Calu3 (cell line): ENCODE data around the gene WDR83. TPM values are rescaled to one million over a fixed set of nuclear protein-coding genes. Genes with fewer than 3 reads are reported as not detected.
A peak's percentile ranks its signal among the peaks of the same experiment; 100 is the strongest.

Experiments used
- BruUV-seq: library from RNA; stranded (reverse); fragments of 400-500 nt; replicated peaks from 2 replicates; lab custom pipeline; 2021; lab: Mats Ljungman, UMichigan
- CTCF ChIA-PET: fragments of 300-600 bp; sonication (Branson Sonifier 250); formaldehyde crosslinking; loops from one replicate; lab custom pipeline; 2022; ENCODE audit warnings: antibody characterized with exemption; lab: Charles Lee
- DNase-seq: peaks from one replicate; pipeline ENCODE4 v3.0.0; 2022
- H3K27ac Mint-ChIP-seq: one replicate; pipeline ENCODE4 v1.8.0; 2022; ENCODE audit warnings: mixed read lengths; ENCODE audit not compliant: unreplicated experiment
- H3K27me3 Mint-ChIP-seq: one replicate; pipeline ENCODE4 v1.8.0; 2022; ENCODE audit warnings: mixed read lengths; ENCODE audit not compliant: unreplicated experiment
- H3K36me3 Mint-ChIP-seq: one replicate; pipeline ENCODE4 v1.8.0; 2022; ENCODE audit warnings: mild to moderate bottlenecking, moderate library complexity, mixed read lengths; ENCODE audit not compliant: insufficient read depth, unreplicated experiment
- H3K4me1 Mint-ChIP-seq: one replicate; pipeline ENCODE4 v1.8.0; 2022; ENCODE audit warnings: mild to moderate bottlenecking, low read depth, mixed read lengths; ENCODE audit not compliant: unreplicated experiment
- H3K4me3 Mint-ChIP-seq: one replicate; pipeline ENCODE4 v1.8.0; 2022; ENCODE audit warnings: mild to moderate bottlenecking, low read depth, moderate library complexity, mixed read lengths; ENCODE audit not compliant: unreplicated experiment
- H3K9me3 Mint-ChIP-seq: one replicate; pipeline ENCODE4 v1.8.0; 2022; ENCODE audit warnings: low read depth, mixed read lengths; ENCODE audit not compliant: unreplicated experiment
- intact Hi-C: fragments of 100-400 bp; cut with micrococcal nuclease; formaldehyde crosslinking; loops from one replicate; pipeline ENCODE4 v1.10.0; 2022; ENCODE audit not compliant: unreplicated experiment
- total RNA-seq: library from RNA; stranded (reverse); gene quantifications from 2 replicates; pipeline ENCODE4 v1.2.3, GENCODE V29; 2022
- TF ChIP-seq, protein P1 (sequence below): fragments of 200-600 bp; IDR thresholded peaks from one replicate; pipeline ENCODE4 v1.8.0; 2022; ENCODE audit warnings: antibody characterized with exemption; ENCODE audit not compliant: unreplicated experiment

The WDR83 gene
- total RNA-seq, 1 experiment from 2014 or later: 10.1 TPM

DNA sequence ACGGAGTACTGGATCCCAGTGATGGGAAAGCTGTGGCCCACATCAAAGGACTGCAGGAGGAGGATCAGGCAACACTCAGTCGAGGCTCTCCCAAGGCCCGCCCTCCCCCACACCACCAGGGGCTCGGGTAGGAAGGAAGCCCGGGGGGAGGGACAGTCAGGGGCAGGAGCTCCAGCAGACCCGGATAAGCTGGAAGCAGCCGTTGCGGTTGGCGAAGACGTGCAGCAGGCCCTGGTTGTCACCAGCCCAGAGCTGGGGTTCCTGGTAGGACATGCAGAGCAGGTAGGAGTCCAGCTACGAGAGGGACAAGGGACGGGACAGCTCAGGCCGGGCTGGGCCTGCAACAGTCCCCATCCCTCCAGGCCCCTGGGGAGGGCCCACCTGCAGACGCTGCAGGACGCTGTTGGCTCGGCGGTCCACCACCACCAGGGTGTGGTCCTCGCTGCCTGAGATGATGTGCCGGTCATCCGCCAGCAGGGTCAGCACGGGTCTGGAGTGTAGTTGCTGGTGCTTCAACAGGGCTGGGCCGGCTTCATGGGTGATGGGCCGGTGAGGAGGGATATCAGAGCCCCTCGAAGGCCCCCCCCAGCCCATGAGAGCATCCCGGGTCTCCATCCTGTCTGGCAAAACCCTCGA, 23.1 kb downstream of the WDR83 start:
- Mint-ChIP-seq H3K27ac (no peak overlapping the region), H3K9me3 (no peaks in the 10 kb centered on the region), H3K4me1 (no peaks in the 10 kb centered on the region), H3K27me3 (no peaks in the 10 kb centered on the region), H3K4me3 (no peak overlapping the region), H3K36me3 (peaks cover 17% of the 10 kb centered on the region)
- no peak for DNase-seq
- intact Hi-C loops: no loop called here
- TF ChIP-seq, protein P1, sequence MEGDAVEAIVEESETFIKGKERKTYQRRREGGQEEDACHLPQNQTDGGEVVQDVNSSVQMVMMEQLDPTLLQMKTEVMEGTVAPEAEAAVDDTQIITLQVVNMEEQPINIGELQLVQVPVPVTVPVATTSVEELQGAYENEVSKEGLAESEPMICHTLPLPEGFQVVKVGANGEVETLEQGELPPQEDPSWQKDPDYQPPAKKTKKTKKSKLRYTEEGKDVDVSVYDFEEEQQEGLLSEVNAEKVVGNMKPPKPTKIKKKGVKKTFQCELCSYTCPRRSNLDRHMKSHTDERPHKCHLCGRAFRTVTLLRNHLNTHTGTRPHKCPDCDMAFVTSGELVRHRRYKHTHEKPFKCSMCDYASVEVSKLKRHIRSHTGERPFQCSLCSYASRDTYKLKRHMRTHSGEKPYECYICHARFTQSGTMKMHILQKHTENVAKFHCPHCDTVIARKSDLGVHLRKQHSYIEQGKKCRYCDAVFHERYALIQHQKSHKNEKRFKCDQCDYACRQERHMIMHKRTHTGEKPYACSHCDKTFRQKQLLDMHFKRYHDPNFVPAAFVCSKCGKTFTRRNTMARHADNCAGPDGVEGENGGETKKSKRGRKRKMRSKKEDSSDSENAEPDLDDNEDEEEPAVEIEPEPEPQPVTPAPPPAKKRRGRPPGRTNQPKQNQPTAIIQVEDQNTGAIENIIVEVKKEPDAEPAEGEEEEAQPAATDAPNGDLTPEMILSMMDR: no peak
- CTCF ChIA-PET: no interaction called here
- no TSS peak for BruUV-seq

DNA sequence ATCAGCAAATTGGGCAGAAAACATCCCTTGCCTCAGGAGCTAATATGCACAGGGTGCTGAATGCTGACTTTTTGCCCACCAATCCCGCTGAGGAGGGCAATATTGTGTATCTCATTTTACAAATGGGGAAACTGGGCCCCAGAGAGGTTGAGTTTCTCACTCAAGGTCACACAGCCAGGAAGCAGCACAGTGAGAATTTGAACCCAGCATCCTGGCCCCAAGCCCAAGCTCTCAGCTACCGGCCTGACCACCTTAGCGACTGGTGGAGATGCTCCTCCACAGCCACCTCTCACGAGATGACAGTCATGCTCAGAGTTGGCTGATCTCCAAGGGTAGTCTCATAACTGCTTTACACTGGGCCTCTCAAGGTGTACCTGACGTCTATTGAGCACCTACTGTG, 26.4 kb downstream of the WDR83 start:
- CTCF ChIA-PET: no interaction called here
- Mint-ChIP-seq H3K4me1 (no peaks in the 10 kb centered on the region), H3K36me3 (peaks cover 30% of the 10 kb centered on the region), H3K27ac (no peak overlapping the region), H3K9me3 (no peaks in the 10 kb centered on the region), H3K4me3 (no peak overlapping the region), H3K27me3 (no peaks in the 10 kb centered on the region)
- TSS peak; percentile 3 for BruUV-seq
- intact Hi-C loops: no loop called here
- DNase-seq: no peak
- TF ChIP-seq, protein P1: no peak

DNA sequence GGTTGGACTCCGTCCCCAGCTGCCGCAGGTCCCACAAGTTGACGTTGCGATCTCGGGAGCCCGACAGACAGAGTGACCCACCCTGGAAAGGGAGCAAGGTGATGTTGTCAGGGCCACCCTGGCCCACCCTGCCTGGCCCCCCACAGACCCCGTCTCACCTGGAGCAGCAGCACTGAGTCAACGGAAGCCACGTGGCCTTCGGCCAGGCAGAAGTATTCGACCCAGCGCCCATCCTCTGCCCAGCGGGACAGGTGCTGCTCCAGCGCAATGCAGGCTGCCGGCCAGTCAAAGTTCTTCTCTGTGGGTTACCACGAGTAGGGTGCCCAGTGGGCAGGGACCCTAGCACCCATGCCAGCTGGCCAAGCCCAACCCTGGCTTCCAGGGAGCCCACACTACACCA, 28.0 kb downstream of the WDR83 start:
- H3K27me3 Mint-ChIP-seq: no peaks in the 10 kb centered on the region
- no peak overlapping the region for H3K4me3 Mint-ChIP-seq
- CTCF ChIA-PET: no interaction called here
- BruUV-seq: no TSS peak
- intact Hi-C loops: no loop called here
- no peaks in the 10 kb centered on the region for H3K9me3 Mint-ChIP-seq
- no peaks in the 10 kb centered on the region for H3K4me1 Mint-ChIP-seq
- TF ChIP-seq, protein P1: no peak
- no peak for DNase-seq
- H3K36me3 Mint-ChIP-seq: peaks cover 28% of the 10 kb centered on the region
- H3K27ac Mint-ChIP-seq: no peak overlapping the region

DNA sequence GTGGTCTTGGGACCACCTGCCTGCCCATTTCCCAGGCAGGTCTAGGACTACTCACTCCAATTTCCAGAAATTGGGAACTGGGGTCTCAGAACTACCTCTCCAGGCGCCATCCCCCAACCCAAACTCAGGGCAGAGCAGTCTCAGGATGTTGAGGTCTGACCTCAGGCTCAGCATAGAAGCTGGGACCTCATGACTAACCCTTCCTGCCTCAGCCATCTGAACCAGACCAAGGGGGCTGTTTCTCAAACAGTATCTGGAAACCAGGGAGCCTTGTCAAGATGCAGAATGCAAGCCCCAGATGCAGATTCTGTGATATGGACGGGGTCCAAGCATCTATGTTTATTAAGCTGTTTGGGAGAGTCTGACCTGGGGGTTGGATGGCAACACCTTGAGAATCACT, 28.5 kb downstream of the WDR83 start:
- intact Hi-C loops: no loop called here
- Mint-ChIP-seq H3K4me3 (no peak overlapping the region), H3K27me3 (no peaks in the 10 kb centered on the region), H3K36me3 (peaks cover 28% of the 10 kb centered on the region), H3K27ac (no peak overlapping the region), H3K4me1 (no peaks in the 10 kb centered on the region), H3K9me3 (no peaks in the 10 kb centered on the region)
- no TSS peak for BruUV-seq
- TF ChIP-seq, protein P1: no peak
- CTCF ChIA-PET: no interaction called here
- no peak for DNase-seq
